ENCODE results near the gene TMEM250.

GRCh38 chr9:136138566-136138965 is 19.9 kb upstream of the TMEM250 start:
- TF ChIP-seq POLR2A (IDR thresholded peaks at IDR 0.05) = no peak
- TF ChIP-seq CTCF (IDR thresholded peaks at IDR 0.05) = no peak
- TF ChIP-seq POLR2AphosphoS5 (IDR thresholded peaks at IDR 0.05) = no peak
- TF ChIP-seq EP300 (IDR thresholded peaks at IDR 0.05) = no peak

Measured in gastroesophageal sphincter (tissue), 3 donors.